Stomach (tissue), 9 donors: ENCODE measurements around the gene DACT2. TPM values are rescaled to one million over a fixed set of nuclear protein-coding genes. Genes with fewer than 3 reads are reported as not detected.

Experiments
- DNase-seq, 2 donors: peaks; one replicate each; pipeline versions ENCODE4 v3.0.0 to v3.0.0-alpha.2; 2013 to 2019
- H3K27ac ChIP-seq, 5 donors: fragments of 200-600 bp in 4 of 5; sonication (generic) in 4 of 5; one replicate each; pipeline ENCODE4 v1.5.1; 2013 to 2019; ENCODE audit warnings: mild to moderate bottlenecking in 1 of 5, moderate library complexity in 1 of 5
- H3K27me3 ChIP-seq, 3 donors: fragments of 200-600 bp; sonication (generic); one replicate each; pipeline ENCODE4 v1.5.1; 2017 to 2019; ENCODE audit warnings: mixed run types in 1 of 3
- H3K36me3 ChIP-seq, 4 donors: fragments of 200-600 bp; sonication (generic); 1 replicate in 3 of 4; 2 replicates in 1 of 4; pipeline ENCODE4 v1.5.1; 2016 to 2019
- H3K4me1 ChIP-seq, 4 donors: fragments of 200-600 bp; sonication (generic); one replicate each; pipeline ENCODE4 v1.5.1; 2016 to 2019
- H3K4me3 ChIP-seq, 4 donors: fragments of 200-600 bp; sonication (generic) in 3 of 4; one replicate each; pipeline ENCODE4 v1.5.1; 2016 to 2019; ENCODE audit warnings: mild to moderate bottlenecking in 1 of 4
- H3K9me3 ChIP-seq, 4 donors: fragments of 200-600 bp; sonication (generic); one replicate each; pipeline ENCODE4 v1.5.1; 2016 to 2019
- CTCF ChIP-seq, 7 experiments: fragments of 450-650 bp in 4 of 7; fragments of 200-600 bp in 3 of 7; sonication (generic) in 3 of 7; IDR thresholded peaks; one replicate each; pipeline ENCODE4 v1.5.1; 2016 to 2019; ENCODE audit warnings: antibody characterized with exemption in 7 of 7, control low read depth in 2 of 7, mild to moderate bottlenecking in 1 of 7
- EP300 ChIP-seq: sonication (generic); formaldehyde crosslinking; IDR thresholded peaks from one replicate; pipeline ENCODE4 v1.6.1; 2017; ENCODE audit warnings: antibody characterized with exemption
- POLR2A ChIP-seq, 4 donors: fragments of 450-650 bp; IDR thresholded peaks; one replicate each; pipeline ENCODE4 v1.6.1; 2016; ENCODE audit warnings: antibody characterized with exemption in 4 of 4, control low read depth in 2 of 4, mild to moderate bottlenecking in 1 of 4, moderate library complexity in 1 of 4
- POLR2AphosphoS5 ChIP-seq, 3 donors: sonication (generic); formaldehyde crosslinking; IDR thresholded peaks; one replicate each; pipeline ENCODE4 v1.6.1; 2016; ENCODE audit warnings: antibody characterized with exemption in 3 of 3
- WGBS, 5 donors: extraction: QIAGEN DNeasy Blood & Tissue Kit in 3 of 5; methylation state at CpG; one replicate each; pipeline versions ENCODE4 v1.1.5 to v1.1.7; 2013 to 2018; 5-methylcytosine and 5-hydroxymethylcytosine counted together
- intact Hi-C: fragments of 100-400 bp; cut with DNase I; formaldehyde crosslinking; loops from one replicate; pipeline ENCODE4 v1.15.1; 2023; ENCODE audit warnings: low total_unique reads
- polyA plus RNA-seq, 3 donors: library from polyadenylated mRNA; stranded (reverse); fragments of 200-250 nt; gene quantifications; one replicate each; pipeline ENCODE4 v1.2.3, GENCODE V29; 2013
- total RNA-seq, 5 donors: library from RNA; depleted of rRNA; stranded (reverse); fragments of >200 nt; gene quantifications; one replicate each; pipeline versions ENCODE4 v1.1.0 to v1.2.3, GENCODE V29; 2014 to 2016
- donor health status: healthy with polysubstance abuse.
- donor health status: Bipolar disorder and iron deficiency.
- donor health status: healthy.

Gene DACT2
- total and polyA plus RNA-seq, 8 donors, result 0.44 to 4.9 (median 0.74) TPM; not detected in 2

GRCh38 chr6:168367285-168367751, 47.7 kb upstream of the DACT2 start:
- DNase-seq, result peak in 1 of 2 donors; percentile 57
- no peaks in the 10 kb centered on the region for H3K36me3 ChIP-seq
- TF ChIP-seq EP300 (no peak), POLR2AphosphoS5 (IDR thresholded peaks at IDR 0.05) (no peak), CTCF (IDR thresholded peaks at IDR 0.05) (no peak), POLR2A (IDR thresholded peaks at IDR 0.05) (no peak)
- H3K4me3 ChIP-seq, result no peak overlapping the region
- H3K4me1 ChIP-seq, result peaks cover 0 to 26% (median 11%) of the 10 kb centered on the region in 4 donors
- peak overlapping the region in 1 of 5 donors; percentile 7 for H3K27ac ChIP-seq
- H3K9me3 ChIP-seq, result no peaks in the 10 kb centered on the region
- intact Hi-C loops, result no loop called here
- H3K27me3 ChIP-seq, result no peaks in the 10 kb centered on the region
- 53 to 71% (median 63%) methylated on average over 8 to 15 of the region's 15 CpGs for WGBS, 5 donors

GRCh38 chr6:168366473-168366872, 46.9 kb upstream of the DACT2 start:
- Histone ChIP-seq H3K36me3 (no peaks in the 10 kb centered on the region), H3K9me3 (no peaks in the 10 kb centered on the region), H3K27me3 (no peaks in the 10 kb centered on the region), H3K4me1 (peaks cover 0 to 26% (median 11%) of the 10 kb centered on the region in 4 donors), H3K27ac (no peak overlapping the region), H3K4me3 (no peak overlapping the region)
- intact Hi-C loops, result no loop called here
- 88 to 96% (median 94%) methylated on average over 9 of the region's 9 CpGs for WGBS, 5 donors
- DNase-seq, result no peak
- TF ChIP-seq POLR2A (IDR thresholded peaks at IDR 0.05) (no peak), EP300 (no peak), CTCF (IDR thresholded peaks at IDR 0.05) (no peak), POLR2AphosphoS5 (IDR thresholded peaks at IDR 0.05) (no peak)

GRCh38 chr6:168365422-168366165, 46.0 kb upstream of the DACT2 start:
- Histone ChIP-seq H3K27ac (no peak overlapping the region), H3K27me3 (no peaks in the 10 kb centered on the region), H3K4me1 (peaks cover 0 to 26% (median 10%) of the 10 kb centered on the region in 4 donors), H3K36me3 (no peaks in the 10 kb centered on the region), H3K4me3 (no peak overlapping the region), H3K9me3 (no peaks in the 10 kb centered on the region)
- 90 to 95% (median 92%) methylated on average over 23 to 24 of the region's 24 CpGs for WGBS, 5 donors
- intact Hi-C loops, result no loop called here
- DNase-seq, result no peak
- no peak for TF ChIP-seq POLR2AphosphoS5 (IDR thresholded peaks at IDR 0.05)
- TF ChIP-seq CTCF (IDR thresholded peaks at IDR 0.05), result no peak
- TF ChIP-seq POLR2A (IDR thresholded peaks at IDR 0.05), result no peak
- TF ChIP-seq EP300, result no peak

- 90 to 96% (median 93%) methylated on average over 30 to 31 of the region's 31 CpGs for WGBS, 5 donors
- Histone ChIP-seq H3K9me3 (no peaks in the 10 kb centered on the region), H3K4me3 (no peak overlapping the region), H3K27ac (no peak overlapping the region), H3K36me3 (no peaks in the 10 kb centered on the region), H3K4me1 (peaks cover 0 to 19% (median 7%) of the 10 kb centered on the region in 4 donors), H3K27me3 (no peaks in the 10 kb centered on the region)
- intact Hi-C loops, result no loop called here
- DNase-seq, result no peak
- TF ChIP-seq POLR2AphosphoS5 (IDR thresholded peaks at IDR 0.05), result no peak
- TF ChIP-seq EP300, result no peak
- TF ChIP-seq CTCF (IDR thresholded peaks at IDR 0.05), result no peak
- no peak for TF ChIP-seq POLR2A (IDR thresholded peaks at IDR 0.05)
These were observed 45.3 kb upstream of the DACT2 start for GRCh38 chr6:168364793-168365421.
